Measurements from ENCODE around the gene FBXO33. TPM values are rescaled to one million over a fixed set of nuclear protein-coding genes. Genes with fewer than 3 reads are reported as not detected.

FBXO33 gene
- total RNA-seq, 1 experiment from 2014 or later: 9.7 TPM

DNA sequence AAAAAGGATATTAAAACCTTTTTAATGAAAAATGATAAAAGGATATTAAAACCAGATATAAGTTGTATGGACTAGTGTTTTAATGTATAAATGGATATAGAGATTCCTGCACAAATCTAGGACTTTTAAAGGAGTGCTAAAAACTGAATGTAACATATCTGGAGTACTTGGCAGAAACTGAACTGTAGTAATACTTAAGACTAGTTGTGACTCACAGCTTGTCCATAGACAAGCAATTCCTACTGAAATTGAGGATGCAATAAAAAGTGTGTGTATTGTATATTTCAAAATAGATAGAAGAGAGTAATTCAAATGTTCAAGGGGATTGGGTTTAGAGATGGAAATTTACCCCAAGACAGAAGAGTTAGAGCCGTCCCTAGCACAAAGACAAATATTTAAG is 59.6 kb downstream of the FBXO33 start:
- Histone ChIP-seq H3K4me1 (ENCODE audit: control insufficient read depth in 1 of 2, insufficient read depth in 2 of 2, low read length in 2 of 2) (peaks cover 7 to 13% of the 10 kb centered on the region in 2 experiments), H2AFZ (ENCODE audit: low read depth, low read length, poor library complexity, severe bottlenecking) (no peak overlapping the region), H3K9ac (ENCODE audit: low read length) (no peak overlapping the region), H3K27ac (ENCODE audit: low read depth, low read length) (no peak overlapping the region), H3K36me3 (ENCODE audit: control insufficient read depth in 1 of 2, insufficient read depth in 2 of 2, low read length in 2 of 2) (no peaks in the 10 kb centered on the region), H3K4me3 (replicated peaks in 1 of 2; ENCODE audit: low read depth in 1 of 2, low read length in 2 of 2) (no peak overlapping the region), H3K79me2 (ENCODE audit: insufficient read depth, low read length) (no peaks in the 10 kb centered on the region), H3K9me3 (ENCODE audit: control insufficient read depth in 1 of 2, insufficient read depth in 1 of 2, low read depth in 1 of 2, low read length in 2 of 2) (no peaks in the 10 kb centered on the region), H4K20me1 (ENCODE audit: insufficient read depth) (no peaks in the 10 kb centered on the region), H3K27me3 (ENCODE audit: insufficient read depth, low read length) (no peaks in the 10 kb centered on the region), H3K9me2 (ENCODE audit: insufficient read depth) (no peaks in the 10 kb centered on the region), H3K4me2 (ENCODE audit: low read length) (no peak overlapping the region)
- CTCF ChIA-PET: no interaction called here
- POLR2A ChIA-PET: no interaction called here
- TF ChIP-seq SRF (IDR thresholded peaks at IDR 0.05; ENCODE audit: low read depth) (no peak), ZNF274 (IDR thresholded peaks at IDR 0.05; ENCODE audit: low read depth, low read length) (no peak), YY1 (IDR thresholded peaks at IDR 0.05; ENCODE audit: extremely low read depth, insufficient replicate concordance, low read depth, low read length) (no peak), JUND (IDR thresholded peaks at IDR 0.05) (no peak), EGR1 (IDR thresholded peaks at IDR 0.05; ENCODE audit: low read depth) (no peak), CEBPB (IDR thresholded peaks at IDR 0.05; ENCODE audit: low read depth) (no peak), EZH2phosphoT487 (IDR thresholded peaks at IDR 0.05; ENCODE audit: borderline replicate concordance) (no peak), ZFX (IDR thresholded peaks at IDR 0.05) (no peak), CBX3 (IDR thresholded peaks at IDR 0.05; ENCODE audit: low read depth) (no peak), MAX (IDR thresholded peaks at IDR 0.05) (no peak), POLR2AphosphoS5 (IDR thresholded peaks at IDR 0.05; ENCODE audit: low read depth, low read length) (no peak), POLR2A (IDR thresholded peaks at IDR 0.05; ENCODE audit: borderline replicate concordance, extremely low read depth, insufficient read depth, insufficient read length) (no peak), TCF7L2 (IDR thresholded peaks at IDR 0.05; ENCODE audit: borderline replicate concordance, extremely low read depth, insufficient read depth, insufficient read length) (no peak), FOSL1 (IDR thresholded peaks at IDR 0.05; ENCODE audit: low read depth) (no peak)
- TF ChIP-seq, protein P1, sequence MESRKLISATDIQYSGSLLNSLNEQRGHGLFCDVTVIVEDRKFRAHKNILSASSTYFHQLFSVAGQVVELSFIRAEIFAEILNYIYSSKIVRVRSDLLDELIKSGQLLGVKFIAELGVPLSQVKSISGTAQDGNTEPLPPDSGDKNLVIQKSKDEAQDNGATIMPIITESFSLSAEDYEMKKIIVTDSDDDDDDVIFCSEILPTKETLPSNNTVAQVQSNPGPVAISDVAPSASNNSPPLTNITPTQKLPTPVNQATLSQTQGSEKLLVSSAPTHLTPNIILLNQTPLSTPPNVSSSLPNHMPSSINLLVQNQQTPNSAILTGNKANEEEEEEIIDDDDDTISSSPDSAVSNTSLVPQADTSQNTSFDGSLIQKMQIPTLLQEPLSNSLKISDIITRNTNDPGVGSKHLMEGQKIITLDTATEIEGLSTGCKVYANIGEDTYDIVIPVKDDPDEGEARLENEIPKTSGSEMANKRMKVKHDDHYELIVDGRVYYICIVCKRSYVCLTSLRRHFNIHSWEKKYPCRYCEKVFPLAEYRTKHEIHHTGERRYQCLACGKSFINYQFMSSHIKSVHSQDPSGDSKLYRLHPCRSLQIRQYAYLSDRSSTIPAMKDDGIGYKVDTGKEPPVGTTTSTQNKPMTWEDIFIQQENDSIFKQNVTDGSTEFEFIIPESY (IDR thresholded peaks at IDR 0.05; ENCODE audit: extremely low read depth, insufficient replicate concordance, low read length): no peak
- TF ChIP-seq, protein P2, sequence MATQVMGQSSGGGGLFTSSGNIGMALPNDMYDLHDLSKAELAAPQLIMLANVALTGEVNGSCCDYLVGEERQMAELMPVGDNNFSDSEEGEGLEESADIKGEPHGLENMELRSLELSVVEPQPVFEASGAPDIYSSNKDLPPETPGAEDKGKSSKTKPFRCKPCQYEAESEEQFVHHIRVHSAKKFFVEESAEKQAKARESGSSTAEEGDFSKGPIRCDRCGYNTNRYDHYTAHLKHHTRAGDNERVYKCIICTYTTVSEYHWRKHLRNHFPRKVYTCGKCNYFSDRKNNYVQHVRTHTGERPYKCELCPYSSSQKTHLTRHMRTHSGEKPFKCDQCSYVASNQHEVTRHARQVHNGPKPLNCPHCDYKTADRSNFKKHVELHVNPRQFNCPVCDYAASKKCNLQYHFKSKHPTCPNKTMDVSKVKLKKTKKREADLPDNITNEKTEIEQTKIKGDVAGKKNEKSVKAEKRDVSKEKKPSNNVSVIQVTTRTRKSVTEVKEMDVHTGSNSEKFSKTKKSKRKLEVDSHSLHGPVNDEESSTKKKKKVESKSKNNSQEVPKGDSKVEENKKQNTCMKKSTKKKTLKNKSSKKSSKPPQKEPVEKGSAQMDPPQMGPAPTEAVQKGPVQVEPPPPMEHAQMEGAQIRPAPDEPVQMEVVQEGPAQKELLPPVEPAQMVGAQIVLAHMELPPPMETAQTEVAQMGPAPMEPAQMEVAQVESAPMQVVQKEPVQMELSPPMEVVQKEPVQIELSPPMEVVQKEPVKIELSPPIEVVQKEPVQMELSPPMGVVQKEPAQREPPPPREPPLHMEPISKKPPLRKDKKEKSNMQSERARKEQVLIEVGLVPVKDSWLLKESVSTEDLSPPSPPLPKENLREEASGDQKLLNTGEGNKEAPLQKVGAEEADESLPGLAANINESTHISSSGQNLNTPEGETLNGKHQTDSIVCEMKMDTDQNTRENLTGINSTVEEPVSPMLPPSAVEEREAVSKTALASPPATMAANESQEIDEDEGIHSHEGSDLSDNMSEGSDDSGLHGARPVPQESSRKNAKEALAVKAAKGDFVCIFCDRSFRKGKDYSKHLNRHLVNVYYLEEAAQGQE (IDR thresholded peaks at IDR 0.05; ENCODE audit: low read depth): no peak
- no TSS peak for BruUV-seq (replicated peaks)
- no peak for DNase-seq (ENCODE audit: low read depth, low spot score)
- intact Hi-C loops (cut with micrococcal nuclease): no loop called here
- ATAC-seq: no peak
- RAD21 ChIA-PET (ENCODE audit: low non-redundant PET in 1 of 2, low total read pairs in 2 of 2, uncharacterized antibody in 2 of 2, unreplicated experiment in 2 of 2): interaction anchor here in 1 of 2 experiments (0.6 kb wide), 1 partner anchor 146 kb away, joined by 3 read pairs; no protein-coding TSS in a partner anchor

All from HCT116 (cell line).